Panc1 (cell line): ENCODE data around the gene FAM83F. TPM values are rescaled to one million over a fixed set of nuclear protein-coding genes. Genes with fewer than 3 reads are reported as not detected.

Source experiments
- ATAC-seq: fragments of 200-7000 bp; cut with Tn5 transposase; 2 replicates; pipeline ENCODE4 v1.9.1; 2020; ENCODE audit warnings: mild to moderate bottlenecking, moderate library complexity
- BruUV-seq: library from RNA; stranded (reverse); fragments of 400-500 nt; replicated peaks from 2 replicates; lab custom pipeline; 2021; lab: Mats Ljungman, UMichigan
- CTCF ChIA-PET: fragments of 300-600 bp; sonication (Branson Sonifier 250); formaldehyde crosslinking; loops from one replicate; lab custom pipeline; 2022; ENCODE audit warnings: antibody characterized with exemption; lab: Charles Lee
- POLR2A ChIA-PET: fragments of 300-600 bp; sonication (Branson Sonifier 250); formaldehyde crosslinking; loops from one replicate; lab custom pipeline; 2022; ENCODE audit warnings: antibody characterized with exemption; lab: Charles Lee
- DNase-seq: peaks from one replicate; pipeline ENCODE4 v3.0.0-alpha.2; 2010; ENCODE audit warnings: low read depth, low spot score
- H3K27ac ChIP-seq: 2 replicates; pipeline ENCODE4 v1.5.1; 2011; ENCODE audit warnings: mild to moderate bottlenecking, low read length, inconsistent platforms
- H3K27me3 ChIP-seq: fragments of 200-500 bp; sonication (Bioruptor generic); 2 replicates; pipeline ENCODE4 v1.6.0; 2014; ENCODE audit warnings: low read length, inconsistent platforms; ENCODE audit not compliant: control insufficient read depth, insufficient read depth
- H3K36me3 ChIP-seq: fragments of 200-500 bp; sonication (Bioruptor generic); 2 replicates; pipeline ENCODE4 v1.5.1; 2014; ENCODE audit warnings: inconsistent platforms, mild to moderate bottlenecking, low read length, moderate library complexity; ENCODE audit not compliant: control insufficient read depth, insufficient read depth
- H3K4me1 ChIP-seq: 2 replicates; pipeline ENCODE4 v1.5.1; 2011; ENCODE audit warnings: inconsistent platforms, mild to moderate bottlenecking, low read length, moderate library complexity; ENCODE audit not compliant: control insufficient read depth, insufficient read depth
- H3K4me3 ChIP-seq, 2 experiments: 2 replicates each; pipeline ENCODE4 v1.5.1; 2011 to 2012; ENCODE audit warnings: low read depth in 2 of 2, low read length in 2 of 2, mild to moderate bottlenecking in 2 of 2, inconsistent platforms in 1 of 2, moderate library complexity in 1 of 2
- H3K9me3 ChIP-seq: fragments of 200-500 bp; sonication (Bioruptor generic); 2 replicates; pipeline ENCODE4 v1.5.1; 2014; ENCODE audit warnings: low read depth, mild to moderate bottlenecking, inconsistent platforms, low read length, moderate library complexity; ENCODE audit not compliant: control insufficient read depth, insufficient read depth
- CTCF ChIP-seq: fragments of 450-650 bp; IDR thresholded peaks from 2 replicates; pipeline ENCODE4 v1.5.1; 2017; ENCODE audit warnings: mild to moderate bottlenecking
- POLR2AphosphoS5 ChIP-seq: IDR thresholded peaks from 2 replicates; pipeline ENCODE4 v1.6.1; 2012; ENCODE audit warnings: mild to moderate bottlenecking, low read depth, low read length, moderate library complexity
- REST ChIP-seq, 2 experiments: IDR thresholded peaks; 2 replicates each; pipeline ENCODE4 v1.6.1; 2011 to 2012; ENCODE audit warnings: low read depth in 2 of 2, control low read depth in 1 of 2, low read length in 1 of 2, mild to moderate bottlenecking in 1 of 2, moderate library complexity in 1 of 2; ENCODE audit not compliant: insufficient read depth in 1 of 2
- SIN3A ChIP-seq: IDR thresholded peaks from 2 replicates; pipeline ENCODE4 v1.6.1; 2012; ENCODE audit warnings: low read depth, mild to moderate bottlenecking, low read length, moderate library complexity, borderline replicate concordance; ENCODE audit not compliant: insufficient read depth
- TCF7L2 ChIP-seq: IDR thresholded peaks from 2 replicates; pipeline ENCODE4 v1.6.1; 2011; ENCODE audit warnings: mild to moderate bottlenecking, low read depth, low read length, inconsistent platforms
- in situ Hi-C: cut with HindIII; loops from 2 replicates; pipeline ENCODE4 v1.10.0; 2016; ENCODE audit warnings: low sequenced_read_pairs, low pct_unique_long_range_greater_than_20kb
- intact Hi-C: fragments of 100-400 bp; cut with micrococcal nuclease; formaldehyde crosslinking; loops from one replicate; pipeline ENCODE4 v1.10.0; 2022; ENCODE audit not compliant: unreplicated experiment
- total RNA-seq: library from RNA; stranded (reverse); gene quantifications from one replicate; pipeline ENCODE4 v1.2.1, GENCODE V29; 2021; ENCODE audit not compliant: unreplicated experiment

Gene FAM83F
- total RNA-seq, 1 experiment from 2014 or later: 0.05 TPM

- H3K27ac ChIP-seq: no peak overlapping the region
- H3K36me3 ChIP-seq: no peaks in the 10 kb centered on the region
- no TSS peak for BruUV-seq
- ChIA-PET POLR2A (no interaction called here), CTCF (no interaction called here)
- intact Hi-C loops (loop anchor here (10.0 kb wide), 1 partner anchor 135 kb away; no protein-coding TSS in a partner anchor), in situ Hi-C loops (no loop called here)
- H3K27me3 ChIP-seq: no peaks in the 10 kb centered on the region
- H3K4me1 ChIP-seq: peaks cover 4% of the 10 kb centered on the region; the same call in 1 of the 2 replicates
- no peak overlapping the region for H3K4me3 ChIP-seq
- TF ChIP-seq TCF7L2: no peak
- no peak for TF ChIP-seq POLR2AphosphoS5
- no peak for TF ChIP-seq REST (IDR thresholded peaks at IDR 0.05; ENCODE audit: insufficient read depth in 1 of 2, low read depth in 2 of 2, low read length in 1 of 2)
- TF ChIP-seq CTCF: no peak
- TF ChIP-seq SIN3A: no peak
- no peaks in the 10 kb centered on the region for H3K9me3 ChIP-seq
- DNase-seq (no peak), ATAC-seq (no peak)
Observed at GRCh38 chr22:40050258-40050657, 55.5 kb downstream of the FAM83F start.

DNA sequence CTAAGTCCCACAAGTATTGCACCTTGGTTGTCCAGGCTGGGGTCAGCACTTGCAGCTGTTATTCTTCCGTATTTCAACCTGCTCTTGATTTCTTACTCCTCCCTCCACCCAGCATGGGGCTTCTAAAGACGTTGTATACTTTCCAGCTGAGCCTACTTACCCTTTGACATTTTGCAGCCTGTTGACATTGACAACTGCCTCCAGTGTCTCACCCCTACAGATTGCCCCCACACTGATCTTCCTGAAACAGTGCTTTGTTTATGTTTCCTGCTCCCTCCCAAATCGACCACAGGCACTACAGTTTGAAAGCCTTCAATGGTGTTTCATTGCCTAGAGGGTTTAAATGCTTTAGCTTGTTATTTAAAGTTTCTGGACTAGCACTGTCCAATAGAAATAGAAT is 56.6 kb downstream of the FAM83F start:
- BruUV-seq: no TSS peak
- no peak overlapping the region for H3K27ac ChIP-seq
- no peaks in the 10 kb centered on the region for H3K9me3 ChIP-seq
- intact Hi-C loops: loop anchor here (10.0 kb wide), 1 partner anchor 133 kb away; no protein-coding TSS in a partner anchor
- no peaks in the 10 kb centered on the region for H3K36me3 ChIP-seq
- ChIA-PET CTCF (no interaction called here), POLR2A (interaction anchor here (0.7 kb wide), 1 partner anchor 302 kb away, joined by 3 read pairs; no protein-coding TSS in a partner anchor)
- no peaks in the 10 kb centered on the region for H3K4me1 ChIP-seq
- TF ChIP-seq TCF7L2 (no peak), POLR2AphosphoS5 (no peak), REST (IDR thresholded peaks at IDR 0.05; ENCODE audit: insufficient read depth in 1 of 2, low read depth in 2 of 2, low read length in 1 of 2) (no peak), SIN3A (no peak), CTCF (no peak)
- no peak overlapping the region for H3K4me3 ChIP-seq
- ATAC-seq (no peak), DNase-seq (no peak)
- in situ Hi-C loops: no loop called here
- H3K27me3 ChIP-seq: no peaks in the 10 kb centered on the region
